HG03354 (cell line): ENCODE results near the gene HCN3.
"Not testable (repeated sequence)": the region's sequence is repeated elsewhere in the genome, so short reads cannot be mapped to it uniquely, and the experiment has no call there.

ENCODE experiments used
- ATAC-seq: cut with Tn5 transposase; IDR thresholded peaks from one replicate; pipeline ENCODE4 v1.9.1; 2021; ENCODE audit warnings: mild to moderate bottlenecking; ENCODE audit not compliant: unreplicated experiment, poor library complexity, severe bottlenecking

The HCN3 gene

DNA sequence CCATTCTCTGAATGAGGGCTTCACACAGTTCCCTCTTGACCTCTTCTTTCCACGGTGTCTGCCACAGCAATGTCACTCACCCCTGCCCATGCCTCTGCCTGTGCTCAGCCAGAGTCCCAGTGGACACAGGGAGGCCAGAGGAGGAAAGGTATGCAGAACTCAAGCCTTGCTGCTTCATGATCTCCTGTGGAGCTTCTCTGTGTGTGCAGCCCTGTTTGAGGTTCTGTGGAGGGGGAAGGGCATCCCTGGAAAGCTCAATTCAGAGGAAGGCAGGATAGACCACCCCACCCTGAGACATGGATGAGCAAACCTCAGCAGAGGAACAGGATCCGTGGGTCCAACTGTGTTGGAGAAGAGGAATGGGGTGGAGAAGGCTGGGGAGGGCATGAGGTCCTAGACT is 2.0 kb downstream of the HCN3 start:
- ATAC-seq, result no peak

DNA sequence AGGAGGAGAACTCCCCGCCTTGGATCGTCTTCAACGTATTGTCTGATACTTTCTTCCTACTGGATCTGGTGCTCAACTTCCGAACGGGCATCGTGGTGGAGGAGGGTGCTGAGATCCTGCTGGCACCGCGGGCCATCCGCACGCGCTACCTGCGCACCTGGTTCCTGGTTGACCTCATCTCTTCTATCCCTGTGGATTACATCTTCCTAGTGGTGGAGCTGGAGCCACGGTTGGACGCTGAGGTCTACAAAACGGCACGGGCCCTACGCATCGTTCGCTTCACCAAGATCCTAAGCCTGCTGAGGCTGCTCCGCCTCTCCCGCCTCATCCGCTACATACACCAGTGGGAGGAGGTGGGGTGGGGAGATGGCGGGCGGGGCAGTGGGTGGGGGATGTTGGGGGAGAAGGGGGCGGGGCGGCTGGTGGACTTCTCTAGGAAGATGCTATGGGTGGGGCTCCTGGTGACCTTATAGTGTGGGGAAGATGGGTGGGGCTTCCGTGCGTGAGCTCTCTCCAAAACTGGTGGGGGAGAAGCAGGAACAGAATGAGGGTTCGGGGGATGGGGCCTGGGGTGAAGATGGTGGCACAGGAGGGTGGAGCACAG is 5.3 kb downstream of the HCN3 start:
- ATAC-seq, result no peak

DNA sequence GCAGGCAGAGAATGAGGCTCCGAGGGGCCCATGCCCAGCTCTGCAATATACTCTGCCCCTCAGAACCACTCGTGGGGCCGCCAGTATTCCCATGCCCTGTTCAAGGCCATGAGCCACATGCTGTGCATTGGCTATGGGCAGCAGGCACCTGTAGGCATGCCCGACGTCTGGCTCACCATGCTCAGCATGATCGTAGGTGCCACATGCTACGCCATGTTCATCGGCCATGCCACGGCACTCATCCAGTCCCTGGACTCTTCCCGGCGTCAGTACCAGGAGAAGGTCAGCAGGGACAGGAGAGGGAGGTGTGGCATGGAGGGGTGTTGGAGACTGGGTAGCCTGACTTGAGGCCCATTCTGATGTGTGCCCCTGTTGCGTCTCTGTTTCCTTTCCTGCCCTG is 7.2 kb downstream of the HCN3 start:
- ATAC-seq, result no peak

DNA sequence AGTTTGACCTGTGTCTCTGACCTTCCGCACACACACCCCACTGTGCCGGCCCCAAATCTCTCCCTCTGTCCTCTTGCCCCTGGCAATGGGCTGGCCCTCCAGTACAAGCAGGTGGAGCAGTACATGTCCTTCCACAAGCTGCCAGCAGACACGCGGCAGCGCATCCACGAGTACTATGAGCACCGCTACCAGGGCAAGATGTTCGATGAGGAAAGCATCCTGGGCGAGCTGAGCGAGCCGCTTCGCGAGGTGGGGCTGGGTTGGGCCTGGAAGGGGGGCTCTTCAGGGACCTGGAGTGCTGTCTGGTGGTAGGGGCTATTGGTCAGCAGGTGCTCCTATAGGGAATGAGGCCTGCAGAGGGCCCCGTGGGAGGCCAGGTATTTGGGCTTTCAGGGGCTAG is 7.8 kb downstream of the HCN3 start:
- ATAC-seq, result no peak

DNA sequence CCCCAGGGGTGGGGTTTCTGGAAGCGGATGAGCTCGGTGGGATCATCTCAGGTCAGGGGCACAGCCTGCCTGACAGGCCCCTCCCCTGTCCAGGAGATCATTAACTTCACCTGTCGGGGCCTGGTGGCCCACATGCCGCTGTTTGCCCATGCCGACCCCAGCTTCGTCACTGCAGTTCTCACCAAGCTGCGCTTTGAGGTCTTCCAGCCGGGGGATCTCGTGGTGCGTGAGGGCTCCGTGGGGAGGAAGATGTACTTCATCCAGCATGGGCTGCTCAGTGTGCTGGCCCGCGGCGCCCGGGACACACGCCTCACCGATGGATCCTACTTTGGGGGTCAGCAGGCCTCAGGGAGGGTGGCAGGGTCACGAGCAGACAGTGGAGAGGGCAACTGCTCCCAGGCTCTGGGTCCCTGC is 8.4 kb downstream of the HCN3 start:
- no peak for ATAC-seq

DNA sequence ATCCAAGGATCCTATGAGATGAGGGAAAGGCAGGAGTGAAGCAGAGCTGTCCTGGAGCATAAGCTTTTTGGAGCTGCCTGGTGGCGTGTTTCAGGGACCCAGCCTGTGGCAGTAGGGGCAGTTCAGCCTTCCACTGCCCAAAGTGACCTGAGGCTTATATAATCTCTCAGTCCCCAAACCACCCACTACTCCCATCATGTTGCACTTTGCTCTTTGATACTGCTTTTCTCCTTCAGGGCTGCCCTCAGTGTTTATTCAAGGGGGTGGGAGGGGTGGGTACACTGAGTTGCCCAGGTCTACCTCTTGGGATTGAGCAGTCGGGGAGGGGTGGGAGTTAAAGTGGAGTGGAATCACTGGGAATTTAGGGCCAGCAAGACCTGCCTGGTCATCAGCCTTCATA is 9.3 kb downstream of the HCN3 start:
- no peak for ATAC-seq

DNA sequence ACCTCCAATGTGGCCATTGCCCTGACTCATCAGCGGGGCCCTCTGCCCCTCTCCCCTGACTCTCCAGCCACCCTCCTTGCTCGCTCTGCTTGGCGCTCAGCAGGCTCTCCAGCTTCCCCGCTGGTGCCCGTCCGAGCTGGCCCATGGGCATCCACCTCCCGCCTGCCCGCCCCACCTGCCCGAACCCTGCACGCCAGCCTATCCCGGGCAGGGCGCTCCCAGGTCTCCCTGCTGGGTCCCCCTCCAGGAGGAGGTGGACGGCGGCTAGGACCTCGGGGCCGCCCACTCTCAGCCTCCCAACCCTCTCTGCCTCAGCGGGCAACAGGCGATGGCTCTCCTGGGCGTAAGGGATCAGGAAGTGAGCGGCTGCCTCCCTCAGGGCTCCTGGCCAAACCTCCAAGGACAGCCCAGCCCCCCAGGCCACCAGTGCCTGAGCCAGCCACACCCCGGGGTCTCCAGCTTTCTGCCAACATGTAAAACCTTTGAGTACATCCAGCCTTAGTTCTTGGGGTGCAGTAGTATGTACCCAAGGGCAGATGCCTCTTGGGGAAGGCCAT is 10.8 kb downstream of the HCN3 start:
- ATAC-seq, result no peak

DNA sequence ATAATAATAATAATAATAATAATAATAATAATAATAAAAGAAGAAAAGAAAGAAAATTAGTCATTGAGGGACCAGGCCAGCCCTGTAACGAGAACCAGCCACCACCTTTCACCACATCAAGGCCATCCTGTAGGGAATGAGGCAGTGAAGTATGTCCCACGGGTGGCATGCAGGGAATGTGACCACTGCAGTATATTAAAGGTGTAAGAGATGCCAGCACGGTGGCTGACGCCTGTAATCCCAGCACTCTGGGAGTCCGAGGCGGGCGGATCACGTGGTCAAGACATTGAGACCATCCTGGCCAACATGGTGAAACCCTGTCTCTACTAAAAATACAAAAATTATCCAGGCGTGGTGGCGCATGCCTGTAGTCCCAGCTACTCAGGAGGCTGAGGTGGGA is 13.7 kb downstream of the HCN3 start:
- not testable (repeated sequence) for ATAC-seq

DNA sequence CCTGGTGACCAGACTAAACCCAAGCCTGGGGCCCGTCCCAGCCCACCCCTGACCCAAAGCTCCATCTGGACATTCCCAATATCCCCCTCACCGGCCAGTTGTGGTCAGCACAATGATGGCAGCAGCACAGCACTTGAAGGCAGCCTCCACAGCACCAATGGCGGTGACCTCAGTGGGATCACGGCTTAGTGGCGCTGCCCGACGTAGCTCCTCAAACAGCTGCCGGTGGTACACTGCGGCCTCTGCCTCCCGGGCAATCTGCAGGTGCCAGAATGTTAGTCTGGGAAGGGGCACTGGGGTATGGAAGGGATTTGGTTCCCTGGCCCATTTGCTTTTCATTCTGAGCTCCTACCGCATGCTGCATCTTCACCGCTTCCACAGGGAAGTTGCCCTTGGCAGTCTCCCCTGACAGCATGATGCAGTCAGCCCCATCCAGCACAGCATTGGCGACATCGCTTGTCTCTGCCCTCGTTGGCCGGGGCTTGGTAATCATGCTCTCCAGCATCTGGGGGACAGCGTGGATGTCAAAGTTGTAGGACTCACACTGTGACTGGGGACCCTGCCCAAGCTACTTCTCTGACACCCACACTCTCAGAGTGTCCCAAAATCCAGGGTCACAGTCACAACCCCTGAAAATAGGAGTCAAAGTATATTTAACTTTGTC is 16.0 kb downstream of the HCN3 start:
- no peak for ATAC-seq

DNA sequence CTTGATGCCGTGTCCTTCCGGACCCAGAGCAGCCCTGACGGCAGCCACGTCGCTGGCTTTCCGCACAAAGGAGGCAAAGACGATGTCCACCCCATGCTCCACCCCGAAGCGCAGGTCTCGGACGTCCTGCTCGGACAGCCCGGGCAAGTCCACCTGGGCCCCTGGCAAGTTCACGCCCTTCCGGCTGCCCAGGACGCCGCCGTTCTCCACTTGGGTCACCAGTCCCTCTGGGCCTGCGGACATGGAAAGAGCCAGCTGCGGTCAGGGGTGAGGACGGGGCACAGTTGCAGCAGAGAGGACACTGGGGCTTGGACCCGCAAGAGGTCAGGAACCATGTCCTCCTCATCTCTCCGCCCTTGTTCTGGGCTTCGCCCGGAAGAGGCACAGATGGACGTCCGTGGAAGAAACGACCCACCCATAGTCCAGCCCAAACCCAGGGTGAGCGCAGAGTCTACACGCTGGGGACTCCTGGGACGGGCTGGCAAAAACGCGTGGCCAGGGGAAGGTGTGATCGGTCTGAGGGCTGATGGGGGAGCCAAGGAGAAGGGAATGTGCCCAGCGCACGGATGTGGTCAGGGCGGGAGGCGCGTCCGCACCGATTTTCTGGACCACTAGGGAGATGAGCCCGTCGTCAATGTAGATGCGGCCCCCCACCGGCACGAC is 17.4 kb downstream of the HCN3 start:
- no peak for ATAC-seq

DNA sequence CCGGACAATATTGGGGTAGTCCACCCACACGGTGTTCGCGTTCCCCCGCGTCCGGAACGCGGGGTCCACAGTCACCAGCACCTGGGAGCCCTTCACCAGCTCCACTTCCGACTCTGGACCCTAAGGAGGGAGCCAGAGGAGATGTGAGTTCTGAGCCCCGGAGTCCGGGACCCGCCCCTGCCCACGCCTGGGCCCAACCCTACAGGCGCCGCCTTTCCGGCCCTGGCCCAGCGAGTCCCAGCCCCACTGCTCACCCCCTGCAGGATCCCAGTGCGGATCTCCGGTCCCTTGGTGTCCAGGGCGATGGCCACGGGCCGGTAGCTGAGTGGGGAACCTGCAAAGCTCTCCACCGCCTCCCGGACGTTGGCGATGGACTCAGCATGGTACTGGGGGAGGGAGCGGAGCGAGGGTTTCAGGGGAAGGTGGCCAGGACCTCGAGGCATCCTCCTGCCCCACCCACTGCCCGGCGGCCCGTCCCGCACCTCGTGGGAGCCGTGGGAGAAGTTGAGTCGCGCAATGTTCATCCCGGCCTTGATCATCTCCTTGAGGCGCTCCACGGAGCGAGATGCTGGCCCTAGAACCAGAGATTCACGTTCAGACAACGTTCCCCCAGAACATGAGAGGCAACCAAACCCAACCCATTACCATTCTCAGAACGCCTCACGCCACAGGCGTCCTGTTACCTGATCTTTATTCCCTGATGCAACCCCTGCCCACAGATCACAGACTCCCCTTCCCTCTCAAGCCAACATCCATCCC is 18.1 kb downstream of the HCN3 start:
- ATAC-seq, result no peak

DNA sequence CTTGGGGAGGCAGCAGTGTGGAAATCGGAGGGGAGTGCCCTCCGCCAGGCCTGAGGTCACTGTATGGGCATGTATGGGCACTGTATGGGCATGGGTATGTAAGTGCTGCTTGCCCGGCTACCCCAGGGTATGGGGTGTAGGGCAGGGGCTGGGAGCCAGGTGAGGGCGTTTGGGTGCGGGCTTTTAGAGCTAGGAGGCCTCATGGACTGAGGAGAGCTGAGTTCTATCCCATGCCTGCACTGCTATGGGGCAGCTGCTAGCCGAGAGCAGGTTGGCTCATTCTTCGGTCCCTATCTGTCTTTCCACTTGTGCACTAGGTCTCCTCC is 18.6 kb downstream of the HCN3 start:
- ATAC-seq, result no peak

DNA sequence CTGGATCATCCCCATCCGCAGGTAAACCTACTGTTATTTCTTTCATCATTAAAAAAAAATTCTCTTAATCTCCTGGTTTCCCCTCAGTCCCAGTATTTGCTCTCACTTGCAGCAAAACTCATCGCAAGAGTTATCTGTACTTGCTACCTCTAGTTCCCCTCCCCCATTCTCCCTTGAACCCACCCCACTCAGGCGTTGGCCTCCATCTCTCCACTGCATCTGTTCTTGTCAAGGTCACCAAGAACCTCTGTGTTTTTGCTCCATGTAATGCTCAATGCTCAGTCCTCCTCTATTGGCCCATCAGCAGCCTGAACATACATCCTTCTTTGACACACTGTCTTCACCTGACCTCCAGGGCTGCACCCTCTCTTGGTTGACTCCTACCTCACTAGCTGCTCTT is 19.4 kb downstream of the HCN3 start:
- no peak for ATAC-seq

DNA sequence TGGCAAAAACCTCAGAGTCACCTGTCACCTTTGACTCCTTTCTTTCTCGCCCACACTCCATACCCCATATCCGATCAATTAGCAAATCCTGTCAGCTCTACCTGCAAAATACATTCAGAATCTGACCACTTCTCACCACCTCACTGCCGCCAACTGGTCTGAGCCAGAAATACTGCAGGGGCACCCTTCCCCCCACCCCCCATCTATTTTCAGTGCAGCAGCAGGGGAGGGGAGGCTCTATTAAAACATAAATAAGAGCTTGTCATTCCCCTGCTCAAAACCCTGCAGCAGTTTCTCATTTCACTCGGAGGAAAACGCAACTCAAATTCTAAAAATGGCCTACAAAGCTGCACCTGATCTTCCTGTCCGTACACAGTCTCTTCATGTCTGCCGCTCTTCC is 20.1 kb downstream of the HCN3 start:
- ATAC-seq, result no peak

DNA sequence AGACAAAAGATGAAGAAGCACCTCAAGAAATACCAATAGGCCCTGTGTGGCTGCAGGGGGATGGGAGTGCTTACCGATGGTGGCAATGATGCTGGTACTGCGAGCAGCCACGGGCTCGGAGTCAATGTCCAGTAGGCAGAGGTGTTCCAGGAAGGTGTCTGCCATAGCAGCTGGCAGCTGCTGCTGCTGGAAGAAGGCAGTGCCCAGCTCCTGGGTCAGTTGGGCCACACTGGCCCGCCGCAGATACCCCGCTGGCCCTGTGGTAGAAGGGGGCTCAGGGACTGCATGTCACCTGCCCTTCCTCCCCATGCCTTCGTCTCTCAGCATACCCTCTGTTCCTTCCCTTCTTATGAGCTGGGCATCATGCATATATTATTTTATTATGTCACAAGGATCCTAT is 22.8 kb downstream of the HCN3 start:
- no peak for ATAC-seq

DNA sequence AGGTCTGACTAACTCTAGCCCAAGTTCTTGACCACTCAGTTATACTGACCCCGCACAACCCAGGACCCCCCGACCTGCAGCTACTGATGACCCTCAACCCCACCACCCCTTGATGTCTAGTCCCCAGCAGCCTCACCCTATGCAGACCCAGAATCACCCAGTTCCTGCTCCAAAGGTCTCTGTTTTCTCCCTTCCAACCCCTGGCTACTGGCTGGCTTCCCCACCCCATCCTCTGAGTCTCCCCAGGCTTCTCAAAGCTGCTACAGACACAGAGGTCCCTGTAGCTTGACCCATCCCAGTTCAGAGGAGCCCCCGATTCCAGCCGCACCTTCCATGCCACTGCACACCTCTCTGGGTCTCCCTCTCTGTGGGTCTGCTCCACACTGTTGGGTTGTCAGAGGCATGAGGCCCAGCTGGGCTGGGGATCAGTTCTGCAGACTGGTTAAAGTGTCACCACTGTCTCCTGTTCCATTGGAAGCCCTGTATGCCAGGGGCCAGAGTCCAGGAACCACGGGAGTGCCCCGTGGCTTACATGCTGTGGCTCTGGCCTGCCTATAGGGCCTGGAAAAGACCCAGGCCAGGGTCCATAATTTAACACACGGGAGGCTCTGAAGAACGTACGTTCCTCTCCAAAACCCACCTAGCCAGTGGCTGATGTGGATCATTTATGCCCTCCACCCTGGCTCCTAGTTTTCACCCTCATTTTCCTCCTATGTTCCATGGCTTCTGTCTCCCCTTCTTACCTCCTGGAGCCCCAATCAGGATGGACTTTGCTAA is 23.5 kb downstream of the HCN3 start:
- no peak for ATAC-seq

DNA sequence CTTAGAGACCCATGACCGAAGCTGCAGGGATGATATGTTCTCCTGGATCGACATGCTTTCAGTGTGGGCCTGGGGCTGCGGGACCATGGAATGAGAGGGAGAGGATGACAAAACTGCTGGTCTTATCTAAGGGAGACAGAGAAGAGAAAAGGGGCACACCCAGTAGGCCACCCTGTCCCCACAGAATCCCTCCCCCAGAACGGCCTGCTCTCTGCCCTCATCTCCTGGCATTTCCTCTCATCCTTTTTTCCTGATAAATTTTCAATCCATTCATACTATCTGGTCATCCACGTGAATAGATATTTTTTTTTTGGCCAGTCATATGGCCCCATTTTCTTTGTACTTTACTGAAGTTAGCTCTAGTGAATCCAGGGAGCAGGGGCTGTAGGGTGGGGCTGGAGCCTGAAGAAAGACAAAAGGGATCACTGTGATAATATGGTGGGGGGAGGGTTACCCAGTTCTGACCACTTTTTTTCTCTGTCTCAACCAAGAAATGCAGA is 24.1 kb downstream of the HCN3 start, which contains the start of gene PKLR:
PKLR (minus strand) TSS at position 97 of the 500 bp plus-strand sequence; CDS start at position 54, 43 bp downstream.
- ATAC-seq, result no peak

DNA sequence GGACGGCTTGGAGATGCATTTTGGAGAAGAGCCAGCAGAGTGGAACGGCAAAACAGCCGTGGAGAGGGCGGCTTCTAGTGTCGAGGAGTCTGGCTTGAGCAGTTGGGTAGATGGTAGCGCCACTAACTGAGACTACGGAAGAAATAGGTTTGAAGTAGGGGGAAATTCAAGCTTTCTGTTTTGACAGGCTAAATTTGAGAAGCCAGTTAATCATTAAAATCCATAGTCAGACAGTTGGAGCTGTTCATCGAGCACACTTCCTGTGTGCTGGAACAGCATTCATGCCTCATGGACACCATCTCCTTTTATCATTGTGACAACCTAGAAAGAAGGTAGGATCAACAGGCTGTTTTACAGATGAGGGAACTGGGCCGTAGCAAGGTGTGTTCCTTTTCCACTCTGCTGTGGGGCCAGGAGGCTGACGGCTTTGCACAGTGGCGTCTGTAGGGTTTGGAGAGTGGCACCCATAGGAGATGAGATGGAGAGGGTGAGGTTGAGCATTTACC is 27.3 kb downstream of the HCN3 start:
- no peak for ATAC-seq

DNA sequence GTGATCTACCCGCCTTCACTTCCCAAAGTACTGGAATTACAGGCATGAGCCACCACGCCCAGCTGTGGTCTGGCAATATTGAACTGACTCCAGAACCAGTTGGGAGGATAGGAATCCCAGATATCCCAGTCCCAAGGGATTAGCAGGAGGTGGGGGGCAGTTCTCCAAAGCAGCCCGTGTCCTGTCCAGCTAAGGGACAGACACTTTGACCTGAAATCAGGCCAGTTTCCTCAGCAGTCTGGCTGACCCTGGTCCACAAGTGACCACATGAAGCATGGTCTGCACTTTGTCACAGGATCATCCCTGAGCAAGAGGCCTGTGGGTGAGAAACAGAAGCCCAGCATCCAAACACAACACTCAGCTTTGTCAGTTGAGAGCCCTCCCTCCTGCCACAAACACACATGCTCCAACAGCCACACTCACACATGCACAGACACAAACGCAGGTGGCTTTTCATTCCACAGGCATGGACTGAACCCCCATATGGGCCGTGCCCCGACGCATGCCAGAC is 28.7 kb downstream of the HCN3 start:
- ATAC-seq, result no peak
